Calu3 (cell line): ENCODE measurements around the gene PCNX1. TPM values are rescaled to one million over a fixed set of nuclear protein-coding genes. Genes with fewer than 3 reads are reported as not detected.

Experiments used
- BruUV-seq: library from RNA; stranded (reverse); fragments of 400-500 nt; replicated peaks from 2 replicates; lab custom pipeline; 2021; lab: Mats Ljungman, UMichigan
- CTCF ChIA-PET: fragments of 300-600 bp; sonication (Branson Sonifier 250); formaldehyde crosslinking; loops from one replicate; lab custom pipeline; 2022; ENCODE audit warnings: antibody characterized with exemption; lab: Charles Lee
- DNase-seq: peaks from one replicate; pipeline ENCODE4 v3.0.0; 2022
- H3K27ac Mint-ChIP-seq: one replicate; pipeline ENCODE4 v1.8.0; 2022; ENCODE audit warnings: mixed read lengths; ENCODE audit not compliant: unreplicated experiment
- H3K27me3 Mint-ChIP-seq: one replicate; pipeline ENCODE4 v1.8.0; 2022; ENCODE audit warnings: mixed read lengths; ENCODE audit not compliant: unreplicated experiment
- H3K36me3 Mint-ChIP-seq: one replicate; pipeline ENCODE4 v1.8.0; 2022; ENCODE audit warnings: mild to moderate bottlenecking, moderate library complexity, mixed read lengths; ENCODE audit not compliant: insufficient read depth, unreplicated experiment
- H3K4me1 Mint-ChIP-seq: one replicate; pipeline ENCODE4 v1.8.0; 2022; ENCODE audit warnings: mild to moderate bottlenecking, low read depth, mixed read lengths; ENCODE audit not compliant: unreplicated experiment
- H3K4me3 Mint-ChIP-seq: one replicate; pipeline ENCODE4 v1.8.0; 2022; ENCODE audit warnings: mild to moderate bottlenecking, low read depth, moderate library complexity, mixed read lengths; ENCODE audit not compliant: unreplicated experiment
- H3K9me3 Mint-ChIP-seq: one replicate; pipeline ENCODE4 v1.8.0; 2022; ENCODE audit warnings: low read depth, mixed read lengths; ENCODE audit not compliant: unreplicated experiment
- intact Hi-C: fragments of 100-400 bp; cut with micrococcal nuclease; formaldehyde crosslinking; loops from one replicate; pipeline ENCODE4 v1.10.0; 2022; ENCODE audit not compliant: unreplicated experiment
- total RNA-seq: library from RNA; stranded (reverse); gene quantifications from 2 replicates; pipeline ENCODE4 v1.2.3, GENCODE V29; 2022
- TF ChIP-seq, protein P1 (sequence below): fragments of 200-600 bp; IDR thresholded peaks from one replicate; pipeline ENCODE4 v1.8.0; 2022; ENCODE audit warnings: antibody characterized with exemption; ENCODE audit not compliant: unreplicated experiment

PCNX1 gene
- total RNA-seq, 1 experiment from 2014 or later: 34.1 TPM

DNA sequence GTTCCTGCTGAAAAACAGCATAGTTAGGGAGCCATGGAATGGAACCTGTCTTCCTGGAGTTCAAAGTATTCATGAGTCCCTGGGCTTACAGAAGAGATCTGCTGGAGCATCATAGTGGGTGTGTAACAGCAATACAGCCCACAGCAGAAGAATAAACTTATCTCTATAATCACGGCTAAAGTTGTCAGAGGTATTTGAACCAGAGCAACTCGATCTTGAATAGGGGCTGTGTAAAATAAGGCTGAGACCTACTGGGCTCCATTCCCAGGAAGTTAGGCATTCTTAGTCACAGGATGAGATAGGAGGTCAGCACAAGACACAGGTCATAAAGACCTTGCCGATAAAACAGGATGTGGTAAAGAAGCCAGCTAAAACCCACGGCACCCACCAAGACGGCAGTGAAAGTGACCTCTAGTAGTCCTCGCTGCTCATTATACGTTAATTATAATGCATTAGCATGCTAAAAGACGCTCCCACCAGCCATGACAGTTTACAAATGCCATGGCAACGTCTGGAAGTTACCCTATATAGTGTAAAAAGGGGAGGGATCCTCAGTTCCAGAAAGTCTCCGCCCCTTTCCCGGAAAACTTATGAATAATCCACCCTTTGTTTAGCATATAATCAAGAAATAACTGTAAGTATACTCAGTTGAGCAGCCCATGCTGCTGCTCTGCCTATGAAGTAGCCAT is 223.4 kb downstream of the PCNX1 start:
- peak; percentile 18 for DNase-seq
- intact Hi-C loops: no loop called here
- Mint-ChIP-seq H3K9me3 (no peaks in the 10 kb centered on the region), H3K4me1 (no peaks in the 10 kb centered on the region), H3K27me3 (no peaks in the 10 kb centered on the region), H3K36me3 (no peaks in the 10 kb centered on the region), H3K27ac (no peak overlapping the region), H3K4me3 (peak overlapping the region; percentile 23)
- no TSS peak for BruUV-seq
- CTCF ChIA-PET: no interaction called here
- TF ChIP-seq, protein P1, sequence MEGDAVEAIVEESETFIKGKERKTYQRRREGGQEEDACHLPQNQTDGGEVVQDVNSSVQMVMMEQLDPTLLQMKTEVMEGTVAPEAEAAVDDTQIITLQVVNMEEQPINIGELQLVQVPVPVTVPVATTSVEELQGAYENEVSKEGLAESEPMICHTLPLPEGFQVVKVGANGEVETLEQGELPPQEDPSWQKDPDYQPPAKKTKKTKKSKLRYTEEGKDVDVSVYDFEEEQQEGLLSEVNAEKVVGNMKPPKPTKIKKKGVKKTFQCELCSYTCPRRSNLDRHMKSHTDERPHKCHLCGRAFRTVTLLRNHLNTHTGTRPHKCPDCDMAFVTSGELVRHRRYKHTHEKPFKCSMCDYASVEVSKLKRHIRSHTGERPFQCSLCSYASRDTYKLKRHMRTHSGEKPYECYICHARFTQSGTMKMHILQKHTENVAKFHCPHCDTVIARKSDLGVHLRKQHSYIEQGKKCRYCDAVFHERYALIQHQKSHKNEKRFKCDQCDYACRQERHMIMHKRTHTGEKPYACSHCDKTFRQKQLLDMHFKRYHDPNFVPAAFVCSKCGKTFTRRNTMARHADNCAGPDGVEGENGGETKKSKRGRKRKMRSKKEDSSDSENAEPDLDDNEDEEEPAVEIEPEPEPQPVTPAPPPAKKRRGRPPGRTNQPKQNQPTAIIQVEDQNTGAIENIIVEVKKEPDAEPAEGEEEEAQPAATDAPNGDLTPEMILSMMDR: no peak

DNA sequence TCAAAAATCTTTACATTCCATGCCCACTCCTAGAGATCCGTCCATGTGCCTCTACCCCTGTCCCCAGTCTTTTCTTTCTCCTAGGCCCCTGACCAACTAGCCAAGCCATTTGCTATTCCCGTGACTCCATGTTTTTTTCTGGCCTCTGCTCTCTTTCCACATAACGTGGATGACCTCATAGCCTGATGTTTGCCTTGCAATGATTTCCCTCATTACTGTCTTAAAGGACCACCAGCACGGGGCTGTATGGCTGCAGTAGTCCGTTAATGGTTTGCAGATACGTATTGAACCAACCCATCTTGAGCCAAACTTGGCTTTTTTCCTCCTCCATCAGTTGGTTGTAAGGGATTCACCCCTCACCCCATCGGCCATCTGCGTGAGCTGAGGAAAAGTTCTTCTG is 226.0 kb downstream of the PCNX1 start:
- intact Hi-C loops: no loop called here
- H3K4me3 Mint-ChIP-seq: no peak overlapping the region
- peaks cover under 1% of the 10 kb centered on the region for H3K4me1 Mint-ChIP-seq
- DNase-seq: no peak
- BruUV-seq: no TSS peak
- no peaks in the 10 kb centered on the region for H3K27me3 Mint-ChIP-seq
- TF ChIP-seq, protein P1: no peak
- CTCF ChIA-PET: no interaction called here
- no peaks in the 10 kb centered on the region for H3K36me3 Mint-ChIP-seq
- no peak overlapping the region for H3K27ac Mint-ChIP-seq
- no peaks in the 10 kb centered on the region for H3K9me3 Mint-ChIP-seq

DNA sequence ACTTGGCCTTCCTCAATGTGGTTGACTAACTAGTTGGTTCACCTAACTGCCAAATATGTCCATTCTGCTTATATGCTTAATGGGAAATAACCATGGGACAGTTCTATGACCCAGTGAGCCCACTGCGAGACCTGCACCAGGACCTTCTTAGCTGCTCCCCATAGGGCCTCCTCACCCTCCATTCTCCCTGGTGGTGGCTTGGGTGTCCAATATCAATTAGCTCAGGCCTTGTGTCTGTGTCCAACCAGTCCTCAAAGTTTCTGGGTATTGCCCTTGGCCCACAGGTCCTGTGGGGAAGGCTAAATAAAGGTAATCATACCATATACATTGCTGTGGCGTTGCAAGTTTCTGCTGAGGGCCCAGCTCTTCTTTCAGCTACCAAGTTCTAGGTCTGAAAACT is 228.2 kb downstream of the PCNX1 start:
- DNase-seq: no peak
- TF ChIP-seq, protein P1: no peak
- Mint-ChIP-seq H3K9me3 (no peaks in the 10 kb centered on the region), H3K36me3 (no peaks in the 10 kb centered on the region), H3K4me3 (no peak overlapping the region), H3K27ac (no peak overlapping the region), H3K4me1 (peaks cover 8% of the 10 kb centered on the region), H3K27me3 (no peaks in the 10 kb centered on the region)
- CTCF ChIA-PET: no interaction called here
- no TSS peak for BruUV-seq
- intact Hi-C loops: no loop called here

DNA sequence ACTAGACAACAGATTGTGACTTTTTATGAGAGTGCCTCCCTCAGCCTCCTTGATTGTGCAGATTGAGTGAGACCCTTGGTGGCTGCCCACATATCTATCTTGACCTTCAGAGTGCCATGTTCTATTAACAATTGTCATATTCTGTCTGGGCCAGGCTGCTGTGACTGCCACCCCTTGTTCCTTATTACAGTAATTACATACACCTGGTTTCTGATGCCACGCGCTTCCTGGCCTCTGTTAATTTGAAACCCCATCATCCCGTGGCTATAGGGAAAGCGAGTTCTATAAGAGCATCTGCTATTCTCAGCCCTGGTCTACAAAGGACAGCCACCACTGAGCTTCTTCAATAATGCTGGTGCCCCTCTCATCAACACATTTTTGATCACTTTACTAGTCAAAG is 228.7 kb downstream of the PCNX1 start:
- TF ChIP-seq, protein P1: no peak
- CTCF ChIA-PET: interaction anchor here (0.9 kb wide), 1 partner anchor 617 kb away, joined by 3 read pairs; no protein-coding TSS in a partner anchor
- Mint-ChIP-seq H3K36me3 (no peaks in the 10 kb centered on the region), H3K4me3 (no peak overlapping the region), H3K9me3 (no peaks in the 10 kb centered on the region), H3K27me3 (no peaks in the 10 kb centered on the region), H3K27ac (no peak overlapping the region), H3K4me1 (peaks cover 8% of the 10 kb centered on the region)
- no peak for DNase-seq
- no TSS peak for BruUV-seq
- intact Hi-C loops: no loop called here
